Suppressor macrophage (primary cell): ENCODE results near the gene YEATS4.

Experiments
- DNase-seq, 4 experiments: peaks; one replicate each; pipeline ENCODE4 v3.0.0-alpha.2; 2020 to 2022

Gene YEATS4

DNA sequence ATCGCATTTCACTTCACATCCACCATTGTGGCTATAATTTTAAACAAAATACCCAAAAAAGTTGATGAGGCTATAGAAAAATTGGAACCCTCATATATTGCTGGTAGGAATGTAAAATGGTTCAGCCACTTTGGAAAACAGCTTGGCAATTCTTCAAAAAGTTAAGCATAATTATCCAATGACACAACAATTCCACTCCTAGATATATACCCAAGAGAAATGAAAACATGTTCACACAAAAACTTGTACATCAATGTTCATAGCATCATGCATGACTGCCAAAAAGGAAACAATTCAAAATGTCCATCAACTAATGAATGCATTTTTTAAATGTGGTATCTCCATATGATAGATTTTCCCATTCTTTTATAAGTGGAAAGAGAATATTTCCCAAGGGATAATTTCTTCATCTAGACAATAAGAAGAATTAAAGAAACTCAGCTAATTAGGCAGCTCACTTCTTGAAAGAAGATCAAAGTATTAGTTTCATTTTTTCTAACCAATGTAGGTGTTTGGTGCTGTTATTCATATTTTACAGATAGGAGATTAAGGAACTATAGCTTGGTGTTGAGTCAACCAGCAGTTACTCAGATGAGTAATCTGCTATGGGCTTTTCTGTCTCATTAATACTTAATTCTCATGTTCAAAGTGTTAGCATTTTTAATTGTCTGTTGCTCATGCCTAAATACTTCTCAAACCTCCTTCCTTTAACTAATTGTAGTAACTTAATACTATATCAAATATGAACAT is 32.8 kb downstream of the YEATS4 start:
- DNase-seq = peak in 3 of 4 experiments; percentile 15 to 26 (median 23)

DNA sequence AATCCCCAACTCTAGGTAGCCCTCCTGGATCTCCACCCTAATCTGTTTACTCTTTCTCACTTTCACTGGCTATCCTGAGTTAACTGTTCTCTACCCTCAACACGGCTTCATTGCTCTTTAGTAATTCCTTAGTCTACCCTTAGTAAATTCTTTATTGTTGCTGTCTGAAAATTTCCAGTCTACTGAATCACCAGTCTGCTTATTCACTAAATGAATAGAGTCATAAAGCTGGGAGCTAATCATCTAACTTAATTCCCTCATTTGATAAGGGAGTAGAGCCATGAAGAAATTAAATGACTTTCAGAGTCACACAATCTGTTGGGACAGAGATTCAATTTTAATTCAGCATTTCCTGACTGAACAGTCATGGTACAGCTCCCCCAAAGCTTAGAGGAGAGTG is 36.5 kb downstream of the YEATS4 start:
- DNase-seq = no peak

DNA sequence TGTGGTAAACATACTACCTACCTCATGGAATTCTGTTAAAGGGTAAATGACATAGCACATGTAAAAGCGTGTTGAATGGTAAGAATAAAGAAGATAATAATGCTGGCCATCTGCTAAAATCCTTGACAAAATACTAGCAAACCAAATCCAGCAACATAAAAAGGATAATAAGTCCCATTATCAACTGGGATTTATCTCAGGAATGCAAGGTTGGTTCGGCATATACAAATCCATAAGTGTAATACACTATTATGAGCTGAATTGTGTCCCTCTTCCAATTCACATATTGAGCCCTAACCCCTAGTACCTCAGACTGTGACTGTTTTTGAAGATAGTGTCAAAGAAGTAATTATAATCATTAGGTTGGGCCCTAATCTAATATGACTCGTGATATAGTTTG is 37.4 kb downstream of the YEATS4 start:
- no peak for DNase-seq

DNA sequence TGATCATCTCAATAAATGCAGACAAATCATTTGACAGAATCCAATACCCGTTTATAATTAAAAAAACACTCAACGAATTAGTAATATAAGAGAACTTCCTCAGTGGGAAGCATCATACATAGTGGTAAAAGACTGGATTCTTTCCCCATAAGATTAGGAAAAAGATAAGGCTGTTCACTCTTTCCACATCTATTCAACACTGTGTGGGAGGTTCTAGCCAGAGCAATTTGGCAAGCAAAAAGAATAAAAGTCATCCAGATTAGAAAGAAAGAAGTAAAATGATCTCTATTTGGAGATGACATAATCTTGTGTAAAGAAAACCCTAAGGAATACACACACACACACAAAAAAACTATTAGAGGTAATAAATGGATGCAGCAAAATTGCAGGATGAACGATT is 38.4 kb downstream of the YEATS4 start:
- no peak for DNase-seq

DNA sequence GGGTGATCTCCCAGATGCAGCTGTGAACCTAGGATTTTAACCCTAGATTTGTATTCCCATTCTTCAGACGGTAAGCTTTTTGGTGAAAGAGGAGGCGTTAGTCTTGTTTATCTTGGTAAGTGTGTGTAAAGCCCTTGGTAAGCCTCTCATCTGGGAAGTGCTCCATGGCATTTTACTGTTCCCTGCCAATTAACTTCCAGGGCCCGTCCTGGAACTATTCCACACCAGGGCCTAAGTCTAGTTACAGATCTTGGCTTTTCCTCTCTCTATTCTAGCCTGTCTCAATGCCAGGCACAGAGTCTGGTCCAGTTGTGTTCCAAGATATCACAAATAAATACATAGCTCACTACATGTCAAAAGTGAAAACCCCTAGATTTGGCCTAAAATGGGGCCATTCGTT is 42.4 kb downstream of the YEATS4 start:
- DNase-seq = no peak

DNA sequence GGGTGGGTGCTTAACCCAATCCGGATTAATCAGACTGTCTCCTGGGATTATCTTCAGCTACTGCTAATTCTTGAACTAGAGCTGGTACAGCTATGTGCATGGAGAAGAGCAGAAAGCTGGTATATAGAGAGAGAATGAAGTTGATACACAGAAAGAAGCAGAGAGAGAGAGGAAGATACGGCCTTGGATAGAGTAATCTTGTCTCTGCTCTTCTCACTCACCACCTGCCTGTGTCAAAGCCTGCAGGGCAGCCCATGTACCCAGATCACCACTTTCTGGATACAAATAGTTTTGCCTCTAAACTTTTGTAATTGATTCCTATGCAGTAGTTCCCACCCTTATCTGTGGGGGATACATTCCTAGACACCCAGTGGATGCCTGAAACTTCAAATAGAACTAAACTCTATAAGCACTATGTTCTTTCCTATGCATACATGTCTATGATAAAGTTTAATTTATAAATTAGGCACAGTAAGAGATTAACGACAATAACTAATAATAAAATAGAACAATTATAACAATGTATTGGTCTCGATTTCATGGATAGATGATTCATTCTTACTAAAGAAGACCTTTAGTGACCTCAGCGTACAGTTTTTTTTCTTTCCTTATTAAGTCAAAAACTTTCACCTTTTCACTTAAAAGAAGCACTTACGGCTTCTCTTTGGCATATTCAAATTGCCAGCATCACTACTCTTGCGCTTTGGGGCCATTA is 45.5 kb downstream of the YEATS4 start:
- no peak for DNase-seq

DNA sequence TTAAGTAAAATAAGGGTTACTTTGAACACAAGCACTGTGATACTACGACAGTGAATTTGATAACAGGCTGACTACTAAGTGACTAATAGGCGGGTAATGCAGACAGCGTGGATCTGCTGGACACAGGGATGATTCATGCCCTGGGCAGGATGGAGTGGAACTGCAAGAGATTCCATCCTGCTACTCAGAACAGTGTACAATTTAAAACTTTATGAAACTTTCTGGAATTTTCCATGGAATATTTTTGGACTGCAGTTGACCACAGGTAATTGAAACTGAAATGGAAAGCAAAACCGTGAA is 46.0 kb downstream of the YEATS4 start:
- no peak for DNase-seq

DNA sequence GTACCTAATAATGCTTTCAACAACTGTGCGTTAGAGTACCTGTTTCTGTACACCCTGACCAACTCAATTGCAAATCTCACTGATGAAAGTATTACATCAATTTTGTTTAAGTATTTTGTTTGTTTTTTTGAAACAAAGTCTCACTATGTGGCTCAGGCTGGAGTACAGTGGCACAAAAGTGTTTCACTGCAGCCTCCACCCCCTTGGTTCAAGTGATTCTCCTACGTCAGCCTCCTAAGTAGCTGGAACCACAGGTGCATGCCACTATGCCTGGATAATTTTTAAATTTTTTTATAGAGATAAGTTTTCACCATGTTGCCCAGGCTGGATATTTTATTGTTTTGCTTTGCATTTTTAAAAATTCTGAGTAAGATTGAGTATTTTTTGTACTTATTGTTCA is 46.7 kb downstream of the YEATS4 start:
- DNase-seq = no peak

DNA sequence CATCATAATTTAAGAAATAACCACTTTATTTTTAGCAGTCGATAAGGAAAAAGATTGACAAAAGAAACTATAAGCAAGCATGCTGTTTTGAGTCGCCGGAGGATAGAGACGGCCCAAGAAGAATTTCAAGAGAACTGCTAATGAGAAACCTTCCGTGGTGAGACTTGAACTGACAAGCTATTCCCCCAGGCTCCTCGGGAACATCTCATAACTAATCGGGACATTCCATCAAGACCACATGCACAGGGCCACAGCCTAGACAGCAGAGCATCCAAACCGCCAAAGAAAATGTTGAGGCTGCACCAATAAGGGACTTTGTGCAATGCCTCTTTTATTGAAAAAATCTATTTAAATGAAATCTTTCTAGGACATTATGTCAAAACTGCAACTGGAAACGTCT is 51.0 kb downstream of the YEATS4 start:
- DNase-seq = no peak

DNA sequence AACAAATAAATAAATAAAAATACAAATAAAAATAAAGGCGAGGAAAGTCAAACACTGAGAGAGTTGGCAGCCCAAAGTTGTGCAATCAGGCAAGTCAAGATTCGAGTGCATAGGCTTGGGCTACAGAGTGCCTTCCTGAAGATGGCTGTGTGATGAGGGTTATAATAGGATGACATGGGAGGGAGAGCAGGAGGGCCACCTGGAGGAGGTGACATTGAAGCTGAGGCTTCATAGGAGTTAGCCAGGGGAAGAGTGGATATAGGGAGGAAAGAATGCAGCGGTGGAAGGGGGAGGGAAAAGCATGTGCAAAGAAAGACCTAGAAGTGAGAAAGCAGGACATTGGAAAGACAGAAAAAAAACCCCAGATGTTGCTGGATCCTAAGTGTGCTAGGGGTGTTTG is 53.1 kb downstream of the YEATS4 start:
- DNase-seq = no peak

DNA sequence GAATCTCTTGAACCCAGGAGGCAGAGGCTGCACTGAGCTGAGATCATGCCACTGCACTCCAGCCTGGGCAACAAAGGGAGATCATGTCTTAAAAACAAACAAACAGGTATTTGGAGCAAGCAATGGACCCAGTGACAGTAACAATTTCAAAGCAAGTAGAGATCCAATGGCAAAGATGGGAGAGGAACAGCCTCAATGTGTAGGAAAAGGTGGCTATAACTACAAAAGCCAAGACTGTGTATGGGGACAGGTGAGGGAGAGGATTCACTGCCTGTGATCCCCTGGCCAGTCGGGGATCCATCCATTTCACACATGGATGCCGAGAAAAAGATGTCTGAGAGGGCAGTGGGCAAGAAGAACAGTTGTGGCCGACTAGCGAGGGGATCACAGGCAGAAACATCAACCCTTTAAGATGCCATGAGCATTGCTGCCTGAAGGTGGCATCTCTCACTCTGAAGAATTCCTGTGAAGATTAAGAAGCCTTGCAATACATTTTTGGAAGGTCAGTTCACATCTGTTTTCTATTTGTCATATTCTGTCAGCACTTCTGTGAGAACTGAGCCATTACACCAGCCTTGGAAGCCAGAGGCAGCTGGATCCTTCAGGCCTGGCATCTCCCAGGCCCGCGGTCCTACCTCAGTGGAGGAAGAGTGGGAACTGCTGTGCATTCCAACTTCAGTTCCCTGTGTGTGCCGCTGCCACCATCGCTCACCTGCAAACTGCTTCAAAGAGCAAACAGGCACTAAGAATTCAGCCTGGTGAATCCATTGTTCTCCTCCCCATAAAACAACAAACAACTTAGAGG is 56.1 kb downstream of the YEATS4 start:
- peak; percentile 9 to 45 (median 41) for DNase-seq

DNA sequence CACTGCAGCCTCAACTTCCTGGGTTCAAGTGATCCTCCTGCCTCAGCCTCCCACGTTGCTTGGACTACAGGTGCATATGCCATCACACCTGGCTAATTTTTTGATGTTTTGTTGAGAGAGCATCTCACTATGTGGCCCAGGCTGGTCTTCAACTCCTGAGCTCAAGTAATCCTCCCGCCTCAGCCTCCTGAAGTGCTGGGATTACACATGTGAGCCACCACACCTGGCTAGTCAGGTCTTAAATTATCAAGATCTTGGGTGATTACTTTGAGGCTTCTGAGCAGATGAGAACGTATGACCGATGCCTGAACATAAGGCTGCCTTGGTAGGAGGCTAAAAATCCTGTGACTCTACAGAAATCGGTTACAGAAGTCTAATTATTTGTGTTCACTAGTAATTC is 57.7 kb downstream of the YEATS4 start:
- DNase-seq = no peak

DNA sequence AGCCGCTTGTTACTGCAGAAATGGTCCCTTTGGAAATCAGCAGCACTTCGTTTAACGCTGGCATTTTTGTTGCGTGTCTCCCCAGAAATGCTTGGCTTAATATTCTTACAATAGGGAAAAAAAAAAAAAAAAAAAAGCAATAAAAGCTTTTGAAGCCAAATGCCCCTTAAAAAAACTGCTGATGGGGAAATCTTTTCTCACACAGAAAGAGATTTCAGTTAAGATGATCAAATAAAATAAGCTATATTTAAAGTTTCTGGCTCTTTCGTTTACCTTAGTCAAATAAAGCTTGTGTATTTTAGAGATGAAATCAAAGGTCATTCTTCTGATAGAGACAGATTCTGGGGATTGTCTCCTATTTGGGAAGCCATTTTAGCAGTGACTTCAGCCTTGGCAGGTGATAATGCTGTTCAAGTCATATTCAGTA is 58.2 kb downstream of the YEATS4 start:
- no peak for DNase-seq

DNA sequence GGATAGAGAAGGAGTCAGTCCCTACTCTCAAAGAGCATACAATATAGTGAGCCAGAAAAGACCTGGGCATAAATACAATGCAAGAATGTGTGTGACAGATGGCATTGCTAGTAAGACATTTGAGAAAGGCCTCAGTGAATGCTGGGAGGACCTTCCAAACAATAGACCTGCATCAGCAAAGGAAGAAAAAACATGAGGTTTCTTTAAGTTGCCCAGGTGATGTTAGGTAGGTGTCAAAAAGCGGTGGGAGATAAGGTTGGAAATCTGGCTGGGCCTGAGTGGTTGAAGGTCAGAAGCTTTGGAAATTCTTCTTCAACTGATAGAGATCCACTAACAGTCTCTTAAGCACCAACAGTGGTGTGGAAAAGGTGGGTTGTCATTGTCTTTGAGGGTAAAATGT is 60.2 kb downstream of the YEATS4 start:
- DNase-seq = no peak

DNA sequence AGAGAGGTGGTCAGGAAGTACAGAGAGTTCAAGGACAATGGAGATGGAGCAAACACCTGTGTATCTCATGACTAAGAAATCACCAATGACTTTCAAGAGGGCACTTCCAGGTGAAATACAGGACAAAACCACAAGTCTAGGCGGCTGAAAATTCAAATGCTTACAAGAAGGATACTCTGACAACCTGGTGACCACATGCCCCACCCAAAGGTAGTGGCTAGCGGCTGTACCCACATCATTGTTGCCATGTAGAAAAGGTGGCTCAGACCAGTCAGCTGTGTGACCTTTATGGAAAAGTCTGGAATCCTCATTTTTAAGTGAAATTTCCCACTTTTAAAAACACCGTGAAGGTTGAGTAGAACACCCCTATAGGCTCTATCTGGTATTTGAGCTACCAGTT is 62.0 kb downstream of the YEATS4 start:
- DNase-seq = no peak

DNA sequence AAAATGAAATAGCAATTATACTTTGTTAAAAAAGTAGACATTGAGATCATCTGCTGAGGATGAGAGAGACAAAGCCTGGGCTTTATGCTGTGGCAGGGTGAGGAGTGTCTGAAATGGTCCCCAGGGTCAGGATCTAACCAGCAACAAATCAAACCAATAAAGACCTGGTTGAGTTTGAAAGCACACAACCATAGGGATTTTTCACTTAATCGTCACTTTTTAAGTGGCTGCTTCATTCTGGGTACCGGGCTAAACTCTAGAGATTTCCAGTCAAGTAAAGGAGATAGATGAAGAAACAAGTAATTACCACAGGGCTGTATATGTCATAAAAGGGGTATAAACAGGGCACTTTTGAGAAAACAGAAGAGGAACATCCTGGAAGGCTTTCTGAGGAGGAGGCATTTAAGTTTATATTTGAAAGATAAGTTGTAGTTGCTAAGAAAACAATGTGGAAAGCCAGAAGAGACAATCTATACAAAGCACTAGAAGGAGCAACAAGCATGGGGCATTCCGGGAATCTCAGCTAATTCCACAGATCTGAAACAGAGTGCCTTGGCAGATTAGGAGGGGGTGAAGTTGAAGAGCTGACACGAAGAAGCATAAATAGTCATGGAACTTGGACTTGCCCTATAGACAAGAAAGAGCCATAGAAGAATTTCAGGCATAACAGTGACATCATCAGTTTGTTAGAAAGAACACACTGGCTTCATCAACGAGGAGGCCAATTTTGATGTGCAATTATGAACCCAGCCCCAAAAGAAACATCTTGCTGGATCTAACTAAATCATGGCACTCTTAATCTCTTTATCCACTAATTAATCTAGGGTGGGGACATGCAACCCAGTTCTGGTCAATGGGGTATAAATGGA is 63.7 kb downstream of the YEATS4 start:
- no peak for DNase-seq

DNA sequence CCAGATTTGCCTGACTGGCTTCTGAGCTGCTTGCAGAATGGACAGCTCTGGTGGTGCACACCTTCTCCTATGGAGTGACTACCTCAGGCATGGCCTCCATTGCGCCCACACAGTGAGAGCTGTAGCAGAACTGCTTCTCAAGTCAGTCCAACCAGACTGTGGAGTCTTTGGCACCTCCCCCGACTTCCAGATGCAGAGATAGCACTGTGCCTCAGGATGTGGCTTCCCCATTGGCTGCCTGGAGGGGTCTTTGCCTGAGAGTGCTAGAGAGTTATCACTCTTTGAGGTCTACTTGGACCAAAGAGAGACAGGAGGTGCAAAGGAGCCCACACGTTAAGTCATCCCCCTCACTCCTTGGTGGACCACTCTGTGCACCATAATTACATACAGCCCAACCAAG is 65.9 kb downstream of the YEATS4 start:
- no peak for DNase-seq

DNA sequence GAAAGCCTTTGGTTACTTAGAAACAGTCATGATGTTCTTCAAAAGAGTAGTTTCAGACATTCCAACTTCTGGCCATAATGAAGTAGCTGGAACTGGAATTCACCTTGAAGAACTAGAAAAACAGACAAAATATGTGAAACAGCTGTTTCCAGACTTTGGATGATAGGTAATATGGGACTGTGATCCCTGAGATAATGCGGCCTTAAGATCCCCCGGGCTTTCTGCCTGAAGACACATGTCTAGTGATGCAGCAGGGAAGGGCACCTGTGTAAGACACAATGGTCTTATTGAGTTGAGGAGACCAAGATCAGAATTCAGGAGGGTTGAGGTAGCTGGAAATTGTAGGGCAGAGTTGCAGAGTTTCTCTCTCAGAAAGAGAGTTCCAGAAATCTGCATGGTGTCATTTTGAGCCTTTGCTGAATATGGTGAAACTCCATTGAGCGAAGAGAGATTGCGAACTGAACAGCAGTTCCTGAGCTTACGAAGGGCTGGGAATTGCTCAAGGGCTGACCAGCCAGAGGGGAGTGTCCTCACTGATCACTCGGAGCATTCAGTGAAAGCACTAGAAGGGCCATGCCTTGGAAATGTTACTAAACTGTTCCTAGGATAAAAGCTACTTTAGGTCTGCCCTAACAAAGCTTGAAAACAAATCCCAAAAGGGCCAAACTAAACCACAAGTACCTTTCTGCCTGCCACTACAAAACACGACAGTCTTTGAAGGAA is 69.0 kb downstream of the YEATS4 start:
- no peak for DNase-seq

DNA sequence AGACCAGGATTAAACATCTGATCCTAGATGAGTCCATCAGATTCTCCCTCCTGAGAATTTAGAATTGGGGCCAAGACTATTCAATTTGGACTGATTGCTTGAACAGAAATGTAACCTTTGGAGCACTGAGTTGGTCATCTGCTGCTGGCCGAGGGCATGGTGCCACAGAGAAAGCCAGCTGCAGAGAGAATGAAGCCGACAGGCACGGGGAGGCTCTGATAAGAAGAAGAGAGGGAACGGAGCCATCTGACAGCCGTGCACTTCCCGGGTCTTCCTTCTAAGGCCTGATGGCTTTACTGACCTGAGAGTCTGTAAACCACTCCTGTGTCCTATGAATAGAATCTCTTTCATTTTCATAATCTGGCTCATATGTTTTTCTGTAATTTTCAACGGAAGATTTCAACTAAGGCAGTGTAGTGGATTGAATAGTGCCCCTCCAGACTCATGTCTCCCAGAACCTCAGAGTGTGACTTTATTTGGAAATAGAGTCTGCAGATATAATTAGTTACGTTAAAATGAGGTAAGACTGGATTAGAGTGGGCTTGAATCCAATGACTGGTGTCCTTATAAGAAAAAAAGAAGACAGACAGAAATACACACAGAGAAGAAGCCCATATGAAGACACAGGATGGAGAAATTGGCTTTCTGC is 71.5 kb downstream of the YEATS4 start:
- DNase-seq = no peak

DNA sequence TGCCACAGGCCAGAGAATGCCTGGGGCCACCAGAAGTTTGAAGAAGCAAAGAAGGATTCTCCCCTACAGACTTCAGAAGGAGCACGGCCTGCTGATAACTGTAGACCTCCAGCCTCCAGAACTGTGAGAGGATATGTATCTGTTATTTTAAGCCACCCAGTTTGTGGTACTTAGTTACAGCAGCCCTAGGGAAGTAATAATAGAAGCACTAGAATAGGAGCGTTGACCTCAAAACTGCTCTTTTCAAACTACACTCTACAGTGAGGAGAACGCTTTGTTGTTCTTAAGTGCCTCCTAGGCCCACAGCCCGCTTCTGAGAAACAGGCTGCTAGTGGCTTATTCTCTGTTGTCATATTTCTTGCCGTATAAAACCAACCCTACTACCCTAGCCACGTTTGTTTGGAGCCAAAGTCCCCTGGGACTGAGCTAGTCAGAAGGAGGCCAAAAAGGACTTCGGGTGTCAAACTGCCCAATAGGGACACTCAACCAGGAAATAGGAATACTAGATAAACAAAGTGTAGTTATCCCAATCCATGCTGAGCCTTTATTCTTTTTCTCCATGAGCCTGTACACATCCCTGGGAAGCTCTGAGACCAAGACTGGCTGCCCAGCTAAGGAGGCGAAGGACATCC is 72.2 kb downstream of the YEATS4 start:
- DNase-seq = no peak

DNA sequence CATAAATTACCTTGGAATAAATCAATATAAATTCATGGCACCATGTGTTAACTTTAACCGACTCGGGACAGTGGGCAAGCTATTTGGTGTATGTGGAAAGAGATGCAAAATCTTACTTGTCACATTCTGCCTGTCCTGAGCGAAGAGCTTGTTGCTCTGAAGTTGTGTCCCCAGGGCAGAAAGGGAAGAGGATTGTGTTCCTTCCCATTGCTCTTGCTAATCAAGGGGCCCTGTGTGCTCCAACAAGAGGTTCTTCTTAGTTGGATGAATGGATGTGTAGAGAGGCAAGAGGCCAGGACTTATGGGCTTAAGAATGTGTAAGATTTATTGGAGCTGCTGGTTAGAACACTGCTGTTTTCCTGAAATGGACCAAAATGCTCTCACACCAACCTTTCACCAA is 74.1 kb downstream of the YEATS4 start:
- DNase-seq = no peak
